Subcutaneous adipose tissue (tissue), 4 donors: Measurements from ENCODE around the gene BMP15. TPM values are rescaled to one million over a fixed set of nuclear protein-coding genes. Genes with fewer than 3 reads are reported as not detected.

Source experiments
- CTCF ChIP-seq: fragments of 450-650 bp; IDR thresholded peaks from one replicate; pipeline ENCODE4 v1.5.1; 2016; ENCODE audit warnings: low read depth, mild to moderate bottlenecking, control low read depth, antibody characterized with exemption, moderate library complexity
- total RNA-seq, 4 donors: library from RNA; depleted of rRNA; stranded (reverse); fragments of >200 nt; gene quantifications; one replicate each; pipeline ENCODE4 v1.1.0, GENCODE V29; 2016

Gene BMP15
- not detected for total RNA-seq

- TF ChIP-seq CTCF, result no peak
Measured at GRCh38 chrX:50910685-50911176, at the start of gene BMP15. BMP15 (plus strand) TSS chrX:50910735; CDS start chrX:50910784, 49 bp downstream.

GRCh38 chrX:50863471-50863870 lies 47.1 kb upstream of the BMP15 start:
- TF ChIP-seq CTCF, result no peak

- no peak for TF ChIP-seq CTCF
Measured at GRCh38 chrX:50865311-50865710, 45.2 kb upstream of the BMP15 start.

DNA sequence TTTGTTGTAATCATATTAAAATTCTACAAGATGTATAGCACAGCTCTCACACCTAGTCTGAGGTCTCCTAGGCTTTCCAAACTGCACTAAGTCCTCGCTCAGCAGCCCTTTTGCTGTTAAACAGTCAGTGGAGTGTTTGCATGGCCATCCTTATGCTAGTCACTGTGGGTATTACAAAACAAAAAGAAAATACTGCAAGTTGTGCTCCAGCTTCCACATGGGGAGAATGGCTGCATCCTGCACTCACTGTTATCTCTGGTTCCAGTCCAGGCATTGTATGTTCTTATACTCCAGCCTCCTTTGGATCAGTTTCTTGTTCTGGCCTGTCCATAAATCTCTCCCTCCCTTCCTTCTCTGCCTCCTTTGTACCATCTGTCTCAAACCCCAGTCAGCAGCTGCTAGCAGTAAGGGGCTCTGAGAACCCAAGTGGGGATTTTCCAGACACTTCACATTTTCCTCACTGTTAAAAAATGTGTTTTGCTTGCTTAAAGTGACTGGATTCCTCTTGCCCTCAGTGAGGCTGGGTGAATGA lies 38.5 kb upstream of the BMP15 start:
- no peak for TF ChIP-seq CTCF

DNA sequence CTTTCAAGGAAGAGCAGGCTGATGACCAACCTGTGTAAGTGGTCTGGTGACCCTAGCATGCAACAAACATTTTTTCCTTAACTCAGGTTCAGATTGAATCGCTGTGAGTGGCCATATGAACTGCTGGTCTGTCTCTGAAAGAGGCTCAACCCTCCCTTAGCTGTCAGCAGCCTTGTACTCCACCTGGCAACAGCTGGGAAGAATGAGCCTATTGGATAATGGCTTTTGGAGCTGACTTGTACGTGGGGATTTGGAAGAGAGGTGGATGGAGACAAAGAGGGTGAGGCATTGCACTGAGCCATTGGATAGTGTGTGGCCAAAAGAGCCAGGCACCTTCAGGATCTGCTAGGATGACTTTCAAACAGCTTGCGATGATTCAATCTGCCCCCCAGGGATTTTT lies 35.7 kb upstream of the BMP15 start:
- TF ChIP-seq CTCF, result no peak

DNA sequence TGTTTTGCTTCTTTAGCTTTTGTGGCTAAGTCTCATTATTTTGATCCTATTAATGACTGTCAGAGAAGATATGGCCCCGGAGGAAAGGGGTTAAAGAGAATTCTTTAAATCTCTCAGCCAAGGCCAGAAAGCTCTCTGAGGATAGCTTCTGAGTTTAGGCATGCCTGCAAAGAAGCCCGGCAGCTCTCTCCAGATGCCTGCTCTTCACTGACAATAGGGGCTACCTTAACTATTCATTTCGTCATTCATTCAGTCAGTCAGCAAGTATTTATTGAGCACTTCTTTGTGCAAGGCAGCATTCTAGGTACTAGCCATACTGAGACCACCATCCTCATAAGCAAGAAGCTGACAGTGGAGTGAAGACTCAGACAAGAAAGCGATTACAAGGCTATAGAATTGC lies 34.0 kb upstream of the BMP15 start:
- no peak for TF ChIP-seq CTCF

- TF ChIP-seq CTCF, result no peak
Measured at GRCh38 chrX:50877310-50877709, 33.2 kb upstream of the BMP15 start.
